NOMO-1 treated with DMSO at 0.1 percent for 48 hours (cell line): Measurements from ENCODE around the gene VCL.

Source experiments
- DNase-seq: peaks from one replicate; lab custom pipeline; 2025; ENCODE audit not compliant: unreplicated experiment; lab: John Stamatoyannopoulos, UW

Gene VCL

GRCh38 chr10:74071157-74071556, 73.2 kb downstream of the VCL start:
- no peak for DNase-seq

DNA sequence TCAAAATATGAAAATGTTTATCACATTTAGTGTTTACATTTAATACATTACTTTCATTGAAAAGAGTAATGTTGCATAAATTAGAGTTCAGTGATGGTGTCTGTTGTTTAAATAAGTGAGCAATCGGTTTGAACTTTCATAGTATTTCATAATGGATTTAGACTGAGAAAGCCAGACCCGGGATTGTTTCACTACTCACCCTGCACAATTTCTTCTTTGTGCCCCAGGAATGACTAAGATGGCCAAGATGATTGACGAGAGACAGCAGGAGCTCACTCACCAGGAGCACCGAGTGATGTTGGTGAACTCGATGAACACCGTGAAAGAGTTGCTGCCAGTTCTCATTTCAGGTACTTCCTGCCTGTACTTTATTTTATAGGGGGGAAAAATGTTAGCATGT, 74.6 kb downstream of the VCL start:
- no peak for DNase-seq

GRCh38 chr10:74075906-74076305, 78.0 kb downstream of the VCL start:
- DNase-seq, result no peak

DNA sequence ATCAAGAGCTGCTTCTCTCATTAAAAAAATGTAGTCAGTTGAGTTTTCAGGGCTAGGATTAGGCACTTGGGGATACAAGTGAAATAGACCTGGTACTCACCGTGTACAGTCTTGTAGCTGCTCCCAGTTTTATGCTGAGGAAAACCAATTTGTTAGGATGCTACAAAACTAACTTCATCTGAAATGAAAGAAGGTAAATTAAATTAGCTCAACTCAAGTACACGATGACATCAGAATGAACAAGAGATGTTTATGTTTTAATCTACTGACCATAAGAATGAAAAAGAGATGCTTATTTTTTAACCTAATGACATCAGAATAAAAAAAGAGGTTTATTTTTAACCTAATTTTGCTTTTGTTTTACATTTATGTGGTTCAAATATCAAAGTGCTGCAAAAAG, 79.0 kb downstream of the VCL start:
- DNase-seq, result no peak

DNA sequence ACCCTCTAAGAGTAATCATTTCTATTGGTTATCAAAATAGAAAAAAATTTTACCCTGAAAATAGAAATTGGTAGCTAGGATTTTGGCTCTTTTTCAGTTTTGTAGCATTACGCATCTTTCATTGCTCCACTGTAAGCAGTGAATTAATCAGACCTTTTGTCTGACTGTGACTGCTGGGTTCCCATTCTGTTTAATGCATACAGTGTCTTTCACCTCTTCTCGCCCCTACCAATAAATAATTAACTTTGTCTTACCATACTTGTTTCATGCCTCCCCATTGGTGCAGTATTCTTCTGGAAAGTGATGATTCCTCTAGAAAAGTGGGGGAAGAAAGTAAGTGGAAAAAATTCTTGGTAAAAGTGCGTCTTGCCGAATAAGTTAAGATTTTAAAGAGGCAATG, 79.5 kb downstream of the VCL start:
- DNase-seq, result no peak

- DNase-seq, result peak; percentile 59
Measured at GRCh38 chr10:74078037-74078436, 80.1 kb downstream of the VCL start.

DNA sequence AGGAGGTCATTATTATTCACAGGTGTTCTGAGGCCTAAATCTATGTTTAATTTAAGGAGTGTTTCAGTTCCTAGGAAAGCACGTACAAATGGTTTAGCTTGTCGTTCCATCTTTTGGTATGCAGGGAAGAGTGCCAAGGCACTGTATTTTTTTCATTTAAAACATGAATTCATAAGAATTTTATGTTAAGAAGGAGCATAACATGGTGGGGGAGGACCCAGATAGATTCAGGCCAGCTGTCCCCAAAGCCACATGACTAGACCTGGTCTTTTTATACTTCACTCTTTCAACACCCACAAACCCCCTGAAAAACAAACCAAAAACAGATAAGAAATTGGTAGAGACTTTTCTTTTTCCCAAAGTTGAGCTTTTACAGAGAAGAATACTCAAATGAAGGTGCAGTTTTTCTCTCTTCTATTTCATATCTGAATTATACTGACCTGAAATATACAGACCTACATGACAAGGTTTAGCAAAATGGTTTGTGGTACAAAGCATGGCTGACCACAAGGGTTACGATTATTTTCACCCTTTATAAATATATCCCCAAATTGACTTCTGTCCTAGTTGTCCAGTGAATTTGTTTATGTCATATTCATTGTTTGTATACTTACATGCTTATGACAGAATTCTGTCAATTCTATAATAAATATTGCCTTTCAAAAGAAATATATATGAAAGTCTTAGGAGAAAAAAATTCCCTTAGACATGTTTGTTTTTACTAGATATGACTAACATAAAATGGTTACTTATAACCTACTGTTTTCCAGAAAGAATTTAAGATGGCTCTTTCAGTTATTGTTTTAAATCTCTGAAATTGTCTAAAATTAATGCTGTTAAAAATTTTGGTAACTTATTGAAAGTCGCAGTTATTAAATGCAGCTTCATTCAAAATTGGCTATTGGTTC, 81.4 kb downstream of the VCL start:
- no peak for DNase-seq

DNA sequence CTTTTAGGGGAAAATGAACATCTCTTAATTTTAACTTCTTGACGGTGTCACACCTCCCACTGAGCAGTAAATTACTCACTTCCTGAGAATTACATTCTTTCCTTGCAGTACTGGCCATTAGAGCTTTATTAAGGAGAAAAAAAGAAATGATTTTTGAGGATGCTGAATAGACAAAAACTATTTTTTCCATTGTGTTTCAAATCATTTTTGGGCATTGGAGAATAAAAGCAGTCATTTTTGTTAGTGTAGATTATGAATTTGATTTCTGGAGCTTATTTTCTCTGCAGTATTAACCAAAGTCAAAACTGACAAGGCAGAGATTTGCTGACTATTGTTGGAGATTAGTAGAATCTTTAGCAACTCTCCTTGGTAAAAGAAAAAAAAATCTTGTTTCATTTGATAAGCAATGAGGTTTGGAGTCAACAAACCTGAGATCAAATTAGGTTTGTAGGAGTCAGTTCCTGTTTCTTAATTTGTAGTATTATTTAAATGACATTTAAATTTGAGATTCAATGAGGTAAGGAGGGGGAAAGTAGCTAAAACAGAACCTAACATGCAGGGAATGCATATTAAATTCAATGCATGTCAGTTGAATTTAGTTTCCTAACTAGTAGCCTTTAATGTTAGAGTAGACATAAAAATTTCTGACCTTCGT, 82.1 kb downstream of the VCL start:
- DNase-seq, result peak; percentile 10

GRCh38 chr10:74081192-74081803, 83.4 kb downstream of the VCL start:
- DNase-seq, result peak; percentile 49

DNA sequence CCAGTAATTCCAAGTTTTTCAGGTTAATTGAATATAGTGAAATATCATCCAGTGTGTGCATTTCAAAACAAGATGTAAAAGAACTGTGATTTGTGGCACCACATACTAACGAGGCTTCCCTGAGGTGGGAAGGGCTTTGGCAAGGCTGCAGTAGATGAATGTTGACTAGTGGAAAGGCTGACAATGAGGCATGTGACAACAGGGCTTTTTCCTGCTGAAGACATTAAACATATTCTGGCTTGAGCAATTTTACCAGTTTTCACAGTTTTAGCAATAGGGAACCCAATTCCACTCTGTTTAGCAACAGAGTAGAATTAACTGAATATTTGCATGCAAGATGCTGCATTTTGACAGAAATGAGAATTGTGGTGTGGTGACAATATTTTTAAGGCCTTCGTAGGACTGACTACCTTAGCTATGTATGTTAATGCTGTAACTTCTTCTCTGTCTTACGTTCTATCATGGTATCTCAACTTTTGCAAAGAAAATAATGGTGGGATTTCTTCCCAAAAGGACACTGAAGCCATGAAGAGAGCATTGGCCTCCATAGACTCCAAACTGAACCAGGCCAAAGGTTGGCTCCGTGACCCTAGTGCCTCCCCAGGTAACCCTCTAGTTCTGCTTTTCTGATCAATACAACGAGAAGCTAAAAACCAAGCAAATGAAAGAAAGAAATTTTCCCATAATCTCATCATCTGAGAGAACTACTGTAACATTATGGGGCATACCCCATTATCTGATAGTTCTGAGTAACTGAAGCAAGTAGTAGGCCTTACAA, 84.2 kb downstream of the VCL start:
- DNase-seq, result no peak

- no peak for DNase-seq
Measured at GRCh38 chr10:74083304-74083703, 85.4 kb downstream of the VCL start.

GRCh38 chr10:74084955-74085354, 87.0 kb downstream of the VCL start:
- no peak for DNase-seq

GRCh38 chr10:74086317-74086716, 88.4 kb downstream of the VCL start:
- DNase-seq, result no peak

DNA sequence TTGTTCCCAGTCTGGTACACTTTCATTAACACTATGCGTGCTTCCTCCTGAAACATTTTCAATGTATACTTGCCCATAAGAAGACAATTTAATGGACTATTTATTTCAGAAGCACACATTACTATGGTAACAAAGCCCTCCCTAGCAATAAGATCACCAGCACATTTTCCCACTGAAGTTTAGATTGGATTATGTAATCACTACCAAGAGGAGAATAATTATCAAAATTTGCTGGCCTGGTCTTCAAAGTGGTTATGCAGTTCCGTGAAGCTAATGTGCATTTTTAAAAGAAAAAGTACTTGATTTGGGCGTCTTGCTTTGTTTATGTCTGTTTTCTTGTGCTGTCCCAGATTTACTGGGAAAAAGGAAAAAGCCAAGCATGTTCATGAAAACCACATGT, 90.8 kb downstream of the VCL start:
- DNase-seq, result no peak

- DNase-seq, result no peak
Measured at GRCh38 chr10:74092372-74092771, 94.5 kb downstream of the VCL start.

DNA sequence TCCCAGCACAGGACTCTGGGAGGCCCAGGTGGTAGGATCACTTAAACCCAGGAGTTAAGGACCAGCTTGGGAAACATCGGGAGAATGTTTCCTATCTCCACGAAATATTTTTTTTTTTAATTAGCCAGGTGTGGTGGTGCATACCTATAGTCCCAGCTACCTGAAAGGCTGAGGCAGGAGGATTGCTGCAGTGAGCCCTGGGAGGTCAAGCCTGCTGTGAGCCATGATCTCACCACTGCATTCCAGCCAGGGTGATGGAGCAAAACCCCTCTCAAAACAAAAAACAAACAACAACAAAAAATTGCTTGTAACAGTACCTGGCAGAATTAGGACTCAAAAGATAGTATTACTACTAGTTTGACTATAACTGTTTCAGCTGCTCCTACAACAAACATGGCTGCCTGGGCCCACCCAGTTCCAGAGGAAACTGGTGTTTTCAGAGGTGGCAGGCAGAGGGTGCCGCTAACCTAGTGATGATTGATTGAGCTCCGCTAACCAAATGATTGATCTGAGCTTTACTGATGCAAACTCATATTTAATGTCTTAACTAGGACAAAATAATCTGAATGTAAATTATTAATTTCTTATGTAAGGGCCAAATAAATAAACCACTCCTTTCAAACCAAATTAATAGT, 95.7 kb downstream of the VCL start:
- DNase-seq, result no peak

GRCh38 chr10:74094231-74094630, 96.3 kb downstream of the VCL start:
- DNase-seq, result no peak

GRCh38 chr10:74096777-74097176, 98.9 kb downstream of the VCL start:
- DNase-seq, result no peak

DNA sequence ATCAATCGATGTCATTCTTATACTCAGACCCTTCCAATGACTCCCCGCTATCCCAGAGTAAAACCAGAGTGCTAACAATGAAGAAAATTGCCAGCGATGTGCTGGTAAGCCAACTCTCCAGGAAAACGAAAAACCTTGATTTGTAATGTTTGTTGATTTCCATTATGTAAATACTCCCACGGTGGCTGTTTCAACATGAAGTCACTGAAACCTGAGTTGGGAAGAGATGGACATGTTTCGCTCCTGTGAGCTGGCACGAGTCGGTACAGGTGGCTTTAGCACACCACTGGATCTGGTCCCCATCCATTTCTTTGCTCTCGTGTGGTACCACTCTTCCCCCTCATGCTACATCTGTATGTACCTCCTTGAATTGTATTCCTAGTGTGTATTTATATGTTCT, 99.9 kb downstream of the VCL start:
- no peak for DNase-seq

GRCh38 chr10:74099420-74099819, 101.5 kb downstream of the VCL start:
- no peak for DNase-seq

- DNase-seq, result no peak
Measured at GRCh38 chr10:74099836-74100235, 101.9 kb downstream of the VCL start.
